A673 (cell line): ENCODE data around the gene NEDD4L. TPM values are rescaled to one million over a fixed set of nuclear protein-coding genes. Genes with fewer than 3 reads are reported as not detected.

Source experiments
- BruUV-seq: library from RNA; stranded (reverse); fragments of 400-500 nt; replicated peaks from 2 replicates; lab custom pipeline; 2021; lab: Mats Ljungman, UMichigan
- CTCF ChIA-PET: fragments of 300-600 bp; sonication (Branson Sonifier 250); formaldehyde crosslinking; loops from one replicate; lab custom pipeline; 2022; ENCODE audit warnings: antibody characterized with exemption; lab: Charles Lee
- POLR2A ChIA-PET: fragments of 300-600 bp; sonication (Branson Sonifier 250); formaldehyde crosslinking; loops from one replicate; lab custom pipeline; 2022; ENCODE audit warnings: antibody characterized with exemption; ENCODE audit not compliant: low non-redundant PET; lab: Charles Lee
- DNase-seq: peaks from one replicate; pipeline ENCODE4 v3.0.0-alpha.2; 2015; ENCODE audit warnings: low spot score
- H3K27ac ChIP-seq: fragments of 200-600 bp; sonication (generic); 2 replicates; pipeline ENCODE4 v1.5.1; 2016; ENCODE audit warnings: mixed run types, low read depth, mild to moderate bottlenecking, mixed read lengths, antibody characterized with exemption, low read length; ENCODE audit not compliant: poor library complexity, severe bottlenecking
- H3K27me3 ChIP-seq: fragments of 200-600 bp; sonication (generic); replicated peaks from 2 replicates; pipeline ENCODE4 v1.6.1; 2017; ENCODE audit warnings: mixed run types, low read depth, mild to moderate bottlenecking, mixed read lengths, antibody characterized with exemption, low read length; ENCODE audit not compliant: insufficient read depth, poor library complexity
- H3K36me3 ChIP-seq: fragments of 200-600 bp; sonication (generic); 2 replicates; pipeline ENCODE4 v1.6.1; 2016; ENCODE audit warnings: mixed run types, mild to moderate bottlenecking, mixed read lengths, antibody characterized with exemption, low read length; ENCODE audit not compliant: insufficient read depth, poor library complexity, severe bottlenecking
- H3K4me1 ChIP-seq: fragments of 200-600 bp; sonication (generic); 2 replicates; pipeline ENCODE4 v1.6.1; 2017; ENCODE audit warnings: mixed run types, mild to moderate bottlenecking, mixed read lengths, antibody characterized with exemption, low read length; ENCODE audit not compliant: insufficient read depth, poor library complexity, severe bottlenecking
- H3K4me3 ChIP-seq: fragments of 200-600 bp; sonication (generic); 2 replicates; pipeline ENCODE4 v1.5.1; 2016; ENCODE audit warnings: low read depth, mixed run types, mild to moderate bottlenecking, mixed read lengths, low read length; ENCODE audit not compliant: poor library complexity, severe bottlenecking
- H3K9me3 ChIP-seq: fragments of 200-600 bp; sonication (generic); 2 replicates; pipeline ENCODE4 v1.6.1; 2016; ENCODE audit warnings: mixed run types, low read depth, mild to moderate bottlenecking, mixed read lengths, antibody characterized with exemption, low read length; ENCODE audit not compliant: poor library complexity, severe bottlenecking
- CTCF ChIP-seq: fragments of 300-800, 200-600 bp; sonication (generic); conservative IDR thresholded peaks from 2 replicates; pipeline ENCODE4 v1.5.1; 2017; ENCODE audit warnings: low read depth, mild to moderate bottlenecking, antibody characterized with exemption, low read length, moderate library complexity, mixed read lengths
- EZH2 ChIP-seq: fragments of 200-600 bp; sonication (generic); IDR thresholded peaks from 2 replicates; pipeline ENCODE4 v1.6.1; 2017; ENCODE audit warnings: borderline replicate concordance, low read depth, mild to moderate bottlenecking, mixed read lengths, antibody characterized with exemption, low read length; ENCODE audit not compliant: poor library complexity, severe bottlenecking
- intact Hi-C: fragments of 100-400 bp; cut with micrococcal nuclease; formaldehyde crosslinking; loops from one replicate; pipeline ENCODE4 v1.10.0; 2022; ENCODE audit not compliant: unreplicated experiment
- total RNA-seq: library from RNA; stranded (reverse); gene quantifications from 2 replicates; pipeline ENCODE4 v1.2.3, GENCODE V29; 2021

The NEDD4L gene
- total RNA-seq, 1 experiment from 2014 or later: 15.3 TPM

- Histone ChIP-seq H3K4me1 (peaks cover 25% of the 10 kb centered on the region), H3K27me3 (no peaks in the 10 kb centered on the region), H3K9me3 (no peaks in the 10 kb centered on the region), H3K36me3 (no peaks in the 10 kb centered on the region), H3K27ac (no peak overlapping the region), H3K4me3 (no peak overlapping the region)
- intact Hi-C loops: no loop called here
- ChIA-PET POLR2A (no interaction called here), CTCF (no interaction called here)
- BruUV-seq: no TSS peak
- DNase-seq: no peak
- no peak for TF ChIP-seq CTCF
- TF ChIP-seq EZH2: no peak
Observed at GRCh38 chr18:58242968-58243367, 198.9 kb downstream of the NEDD4L start.

DNA sequence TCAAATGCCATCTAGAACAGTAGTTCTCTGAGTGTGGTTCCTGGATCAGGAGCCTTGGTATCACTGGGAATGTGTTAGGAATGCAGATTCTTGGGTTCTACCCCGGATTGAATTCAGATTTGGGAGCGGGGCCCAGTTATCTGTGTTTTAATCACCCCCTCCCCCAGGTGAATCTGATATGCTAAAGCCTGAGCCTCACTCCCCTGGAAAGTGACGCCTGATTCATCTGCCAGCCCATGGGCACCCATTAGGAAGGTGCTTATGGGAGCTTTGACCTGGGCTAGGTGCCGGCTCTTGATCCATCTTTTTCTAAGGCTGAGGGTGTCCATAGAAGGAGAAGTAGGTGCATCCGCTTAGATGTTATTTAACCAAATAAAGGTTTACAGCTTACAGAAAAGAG is 199.4 kb downstream of the NEDD4L start:
- H3K9me3 ChIP-seq: no peaks in the 10 kb centered on the region
- ChIA-PET POLR2A (no interaction called here), CTCF (no interaction called here)
- DNase-seq: no peak
- H3K4me1 ChIP-seq: peaks cover 25% of the 10 kb centered on the region
- no peak overlapping the region for H3K4me3 ChIP-seq
- intact Hi-C loops: no loop called here
- H3K27ac ChIP-seq: no peak overlapping the region
- H3K36me3 ChIP-seq: no peaks in the 10 kb centered on the region
- no TSS peak for BruUV-seq
- TF ChIP-seq CTCF (no peak), EZH2 (no peak)
- H3K27me3 ChIP-seq: no peaks in the 10 kb centered on the region

GRCh38 chr18:58247363-58247834 is 203.4 kb downstream of the NEDD4L start:
- ChIA-PET POLR2A (no interaction called here), CTCF (no interaction called here)
- no peaks in the 10 kb centered on the region for H3K36me3 ChIP-seq
- no peaks in the 10 kb centered on the region for H3K9me3 ChIP-seq
- DNase-seq: no peak
- BruUV-seq: no TSS peak
- no peak overlapping the region for H3K27ac ChIP-seq
- intact Hi-C loops: no loop called here
- H3K4me1 ChIP-seq: peaks cover 11% of the 10 kb centered on the region
- TF ChIP-seq EZH2 (no peak), CTCF (no peak)
- H3K4me3 ChIP-seq: no peak overlapping the region
- H3K27me3 ChIP-seq: no peaks in the 10 kb centered on the region
